Measurements from ENCODE around the gene GEMIN4.

Gene GEMIN4

GRCh38 chr17:787641-788221, 35.7 kb upstream of the GEMIN4 start:
- TF ChIP-seq CTCF (IDR thresholded peaks at IDR 0.05), result no peak

GRCh38 chr17:784143-784542, 32.1 kb upstream of the GEMIN4 start:
- no peak for TF ChIP-seq CTCF (IDR thresholded peaks at IDR 0.05)

GRCh38 chr17:781805-782731, 30.0 kb upstream of the GEMIN4 start, which contains the start of the genes GLOD4 and MRM3:
Gene GLOD4, minus strand, starts transcription at chr17:782280. Its CDS starts 25 bp downstream, at chr17:782255.
Gene MRM3, plus strand, starts transcription at chr17:782353. Its CDS starts 26 bp downstream, at chr17:782379.
- no peak for TF ChIP-seq CTCF (IDR thresholded peaks at IDR 0.05)

- no peak for TF ChIP-seq CTCF (IDR thresholded peaks at IDR 0.05)
These were observed 26.0 kb upstream of the GEMIN4 start for GRCh38 chr17:778096-778495.

GRCh38 chr17:774313-774584, 22.2 kb upstream of the GEMIN4 start:
- no peak for TF ChIP-seq CTCF (IDR thresholded peaks at IDR 0.05)

- TF ChIP-seq CTCF (IDR thresholded peaks at IDR 0.05), result no peak
These were observed 21.6 kb upstream of the GEMIN4 start for GRCh38 chr17:773467-774312.

GRCh38 chr17:773016-773415, 21.0 kb upstream of the GEMIN4 start:
- TF ChIP-seq CTCF (IDR thresholded peaks at IDR 0.05), result no peak
